Aorta (tissue), 5 donors: ENCODE measurements around the gene TMEM82. TPM values are rescaled to one million over a fixed set of nuclear protein-coding genes. Genes with fewer than 3 reads are reported as not detected.
A peak's percentile ranks its signal among the peaks of the same experiment; 100 is the strongest.

Experiments
- ATAC-seq: fragments of 200-7000 bp; cut with Tn5 transposase; one replicate; pipeline ENCODE4 v1.9.1; 2022; ENCODE audit warnings: moderate library complexity; ENCODE audit not compliant: low FRiP score
- DNase-seq, 2 donors: peaks; one replicate each; pipeline ENCODE4 v3.0.0-alpha.2; 2020
- H3K27ac ChIP-seq, 2 donors: one replicate each; pipeline ENCODE4 v1.5.1; 2013; ENCODE audit warnings: low read length in 2 of 2, mild to moderate bottlenecking in 2 of 2, moderate library complexity in 2 of 2, control low read depth in 1 of 2, inconsistent platforms in 1 of 2, low read depth in 1 of 2
- H3K27me3 ChIP-seq, 2 donors: one replicate each; pipeline ENCODE4 v1.6.1; 2013; ENCODE audit warnings: control low read depth in 1 of 2, low read length in 1 of 2, mild to moderate bottlenecking in 1 of 2, moderate library complexity in 1 of 2; ENCODE audit not compliant: insufficient read depth in 2 of 2, control insufficient read depth in 1 of 2
- H3K36me3 ChIP-seq, 2 donors: one replicate each; pipeline ENCODE4 v1.6.1; 2013; ENCODE audit warnings: control low read depth in 1 of 2, low read length in 1 of 2, mild to moderate bottlenecking in 1 of 2; ENCODE audit not compliant: insufficient read depth in 2 of 2, control insufficient read depth in 1 of 2
- H3K4me1 ChIP-seq, 2 donors: one replicate each; pipeline ENCODE4 v1.6.1; 2013; ENCODE audit warnings: low read length in 2 of 2, control low read depth in 1 of 2, mild to moderate bottlenecking in 1 of 2, moderate library complexity in 1 of 2; ENCODE audit not compliant: insufficient read depth in 2 of 2, control insufficient read depth in 1 of 2
- H3K4me3 ChIP-seq, 2 donors: one replicate each; pipeline ENCODE4 v1.5.1; 2013; ENCODE audit warnings: low read length in 2 of 2, control low read depth in 1 of 2, mild to moderate bottlenecking in 1 of 2
- H3K9me3 ChIP-seq: one replicate; pipeline ENCODE4 v1.6.1; 2013; ENCODE audit warnings: mild to moderate bottlenecking, low read length; ENCODE audit not compliant: control insufficient read depth
- WGBS, 2 donors: extraction: QIAGEN DNeasy Blood & Tissue Kit; methylation state at CpG; one replicate each; pipeline ENCODE4 v1.1.7; 2013; 5-methylcytosine and 5-hydroxymethylcytosine counted together
- intact Hi-C, 2 donors: fragments of 100-400 bp; cut with DNase I; formaldehyde crosslinking; loops; one replicate each; pipeline versions ENCODE4 v1.14.2 to v1.15.0; 2022
- polyA plus RNA-seq, 2 donors: library from polyadenylated mRNA; stranded (reverse); fragments of 200-250 nt; gene quantifications; one replicate each; pipeline ENCODE4 v1.2.3, GENCODE V29; 2013
- total RNA-seq, 2 donors: library from RNA; stranded (reverse); fragmentation: NEBNext Ultra II Directional; extraction: Animal tissue kit (Norgen Biotek cat#: 25700); gene quantifications; one replicate each; pipeline ENCODE4 v1.2.1, GENCODE V29; 2021
- donor health status: healthy with polysubstance abuse.
- donor health status: Bipolar disorder and iron deficiency.
- donor health status: DM: no; HTN: no; CAD: no.
- donor health status: DM: no; HTN: no; CAD: no.
- donor health status: DM: yes; HTN: yes; CAD: no.

The TMEM82 gene
- total and polyA plus RNA-seq, 4 donors: 5.8 TPM; not detected in 3

DNA sequence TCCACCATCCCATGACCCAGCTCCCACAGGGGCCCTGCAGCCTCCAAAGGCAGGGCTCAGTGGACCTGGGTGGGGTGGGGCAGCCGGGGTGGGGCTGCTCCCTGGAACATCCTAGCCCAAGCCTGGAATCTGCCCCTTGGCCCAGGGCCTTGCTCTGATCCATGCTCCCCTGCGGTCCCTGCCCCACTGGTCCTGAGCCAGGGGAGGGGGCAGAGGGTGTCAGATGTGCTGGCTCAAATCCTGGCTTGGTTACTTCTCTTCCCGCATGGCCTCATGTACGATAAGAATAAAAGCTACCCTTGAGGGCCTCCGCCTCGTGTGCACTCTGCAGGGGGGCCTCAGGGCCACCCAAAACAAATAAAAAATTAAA, 5.4 kb upstream of the TMEM82 start:
- H3K4me3 ChIP-seq: no peak overlapping the region
- DNase-seq (peak in 1 of 2 donors; percentile 43), ATAC-seq (no peak)
- intact Hi-C loops: no loop called here
- 19 to 29% methylated on average over 6 of the region's 6 CpGs for WGBS, 2 donors
- H3K36me3 ChIP-seq: no peaks in the 10 kb centered on the region
- H3K27me3 ChIP-seq: no peaks in the 10 kb centered on the region
- no peaks in the 10 kb centered on the region for H3K4me1 ChIP-seq
- peak overlapping the region in 1 of 2 donors; percentile 3 for H3K27ac ChIP-seq
- no peaks in the 10 kb centered on the region for H3K9me3 ChIP-seq

DNA sequence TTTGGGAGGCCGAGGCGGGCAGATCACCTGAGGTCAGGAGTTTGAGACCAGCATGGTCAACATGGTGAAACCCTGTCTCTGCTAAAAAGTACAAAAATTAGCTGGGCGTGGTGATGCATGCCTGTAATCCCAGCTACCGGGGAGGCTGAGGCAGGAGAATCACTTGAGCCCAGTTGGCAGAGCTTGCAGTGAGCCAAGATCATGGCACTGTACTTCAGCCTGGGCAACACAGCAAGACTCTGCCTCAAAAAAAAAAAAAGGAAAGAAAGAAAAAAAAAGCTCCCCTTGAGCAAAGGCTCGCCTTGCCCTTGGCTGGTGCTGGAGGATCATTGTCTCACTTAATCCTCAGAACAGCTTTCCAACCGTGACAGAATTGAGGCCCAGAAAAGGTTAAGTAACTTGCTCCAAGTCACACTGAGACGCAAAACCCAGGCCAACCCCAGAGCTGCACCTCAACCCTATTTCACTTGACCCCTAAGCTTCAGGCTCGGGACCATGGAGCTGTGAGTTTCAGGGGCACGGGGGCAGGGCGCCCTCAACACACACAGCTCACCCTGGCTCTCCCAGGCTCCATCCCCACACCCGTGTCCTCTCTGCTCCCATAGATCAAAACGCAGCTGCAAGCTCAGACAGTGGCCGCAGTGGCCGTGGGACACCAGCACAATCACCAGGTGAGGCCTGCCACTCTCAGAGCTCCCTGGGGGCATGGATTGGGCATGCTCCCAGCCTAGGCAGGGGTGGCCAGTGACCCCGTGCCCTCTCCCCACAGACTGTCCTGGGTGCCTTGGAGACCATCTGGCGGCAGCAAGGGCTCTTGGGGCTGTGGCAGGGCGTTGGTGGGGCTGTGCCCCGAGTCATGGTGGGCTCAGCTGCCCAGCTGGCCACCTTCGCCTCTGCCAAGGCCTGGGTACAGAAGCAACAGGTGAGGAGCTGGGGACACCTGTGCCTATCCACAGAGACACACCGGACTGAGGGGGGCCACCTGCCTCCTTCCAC, 4.7 kb upstream of the TMEM82 start:
- 69 to 70% methylated on average over 20 of the region's 20 CpGs for WGBS, 2 donors
- H3K27me3 ChIP-seq: no peaks in the 10 kb centered on the region
- no peaks in the 10 kb centered on the region for H3K36me3 ChIP-seq
- intact Hi-C loops: no loop called here
- H3K27ac ChIP-seq: no peak overlapping the region
- H3K4me3 ChIP-seq: no peak overlapping the region
- no peak for DNase-seq
- no peaks in the 10 kb centered on the region for H3K4me1 ChIP-seq
- no peak for ATAC-seq
- H3K9me3 ChIP-seq: no peaks in the 10 kb centered on the region

DNA sequence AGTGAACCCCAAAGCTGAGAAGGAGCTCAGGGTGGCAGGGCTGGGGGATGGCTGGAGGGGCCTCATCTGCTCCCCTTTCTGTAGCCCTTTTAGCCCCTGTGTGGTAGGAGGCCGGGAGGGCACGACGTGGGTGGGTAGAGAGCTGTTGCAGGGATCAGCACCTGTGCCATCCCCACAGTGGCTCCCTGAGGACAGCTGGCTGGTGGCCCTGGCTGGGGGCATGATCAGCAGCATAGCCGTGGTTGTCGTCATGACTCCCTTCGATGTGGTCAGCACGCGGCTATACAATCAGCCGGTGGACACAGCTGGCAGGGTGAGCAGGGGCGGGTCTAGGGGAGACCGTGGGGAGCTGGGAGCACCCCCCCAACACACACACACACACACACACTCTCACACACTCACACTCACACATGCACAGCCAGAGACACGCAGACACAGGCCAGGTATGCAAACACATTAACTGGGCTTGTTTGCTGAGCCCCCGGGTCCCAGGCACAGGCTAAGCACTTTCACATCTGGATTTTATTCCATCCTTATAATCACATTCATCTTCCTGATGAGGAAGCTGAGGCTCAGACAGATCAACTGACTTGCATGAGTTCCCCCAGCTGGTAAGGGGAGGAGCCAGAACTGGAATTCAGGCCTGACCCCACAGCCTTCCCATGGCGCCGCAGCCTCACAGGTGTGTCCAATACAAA, 3.7 kb upstream of the TMEM82 start:
- H3K4me1 ChIP-seq: no peaks in the 10 kb centered on the region
- H3K27ac ChIP-seq: no peak overlapping the region
- DNase-seq: no peak
- no peak for ATAC-seq
- H3K27me3 ChIP-seq: no peaks in the 10 kb centered on the region
- no peaks in the 10 kb centered on the region for H3K9me3 ChIP-seq
- 67 to 69% methylated on average over 15 of the region's 15 CpGs for WGBS, 2 donors
- intact Hi-C loops: no loop called here
- no peaks in the 10 kb centered on the region for H3K36me3 ChIP-seq
- H3K4me3 ChIP-seq: no peak overlapping the region

DNA sequence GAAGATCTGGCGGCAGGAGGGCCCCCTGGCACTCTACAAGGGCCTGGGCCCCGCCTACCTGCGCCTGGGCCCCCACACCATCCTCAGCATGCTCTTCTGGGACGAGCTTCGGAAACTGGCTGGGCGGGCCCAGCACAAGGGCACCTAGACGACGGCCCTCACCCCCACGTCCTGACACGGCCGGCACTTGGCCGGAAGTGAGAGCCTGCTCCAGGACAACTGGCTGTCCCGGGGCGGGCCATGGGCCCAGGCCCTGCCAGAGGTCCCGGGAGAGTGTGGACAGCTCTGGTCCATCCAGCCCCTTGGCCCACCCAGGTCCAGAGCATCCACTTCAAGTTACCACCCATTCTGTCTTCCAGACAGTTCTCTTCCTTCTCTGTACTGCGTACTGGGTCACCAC, 3.0 kb upstream of the TMEM82 start:
- no peaks in the 10 kb centered on the region for H3K27me3 ChIP-seq
- ATAC-seq (no peak), DNase-seq (no peak)
- intact Hi-C loops: no loop called here
- H3K27ac ChIP-seq: no peak overlapping the region
- H3K4me3 ChIP-seq: no peak overlapping the region
- H3K9me3 ChIP-seq: no peaks in the 10 kb centered on the region
- WGBS, 2 donors: 51 to 55% methylated on average over 16 of the region's 16 CpGs
- no peaks in the 10 kb centered on the region for H3K36me3 ChIP-seq
- no peaks in the 10 kb centered on the region for H3K4me1 ChIP-seq

DNA sequence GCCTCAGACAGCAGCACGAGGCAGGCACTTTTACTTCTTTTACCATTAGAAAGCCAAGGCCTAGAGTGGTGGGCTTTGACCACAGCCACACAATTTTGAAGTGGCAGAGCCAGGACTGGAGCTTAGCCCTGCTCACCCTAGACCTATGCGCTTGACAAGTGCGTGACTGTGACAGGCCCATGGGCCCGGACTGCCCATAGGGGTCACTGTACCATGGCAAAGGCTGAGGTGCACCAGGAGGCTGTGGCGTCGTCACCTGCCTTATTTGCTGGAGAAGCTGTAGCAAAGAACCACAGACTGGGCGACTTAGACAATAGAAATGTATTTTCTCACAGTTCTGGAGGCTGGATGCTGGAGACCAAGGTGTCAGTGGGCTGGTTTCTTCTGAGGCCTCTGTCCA, 2.6 kb upstream of the TMEM82 start:
- intact Hi-C loops: no loop called here
- DNase-seq (no peak), ATAC-seq (no peak)
- no peaks in the 10 kb centered on the region for H3K4me1 ChIP-seq
- H3K9me3 ChIP-seq: no peaks in the 10 kb centered on the region
- H3K27ac ChIP-seq: no peak overlapping the region
- H3K36me3 ChIP-seq: no peaks in the 10 kb centered on the region
- H3K27me3 ChIP-seq: no peaks in the 10 kb centered on the region
- 67 to 72% methylated on average over 7 of the region's 7 CpGs for WGBS, 2 donors
- H3K4me3 ChIP-seq: no peak overlapping the region

DNA sequence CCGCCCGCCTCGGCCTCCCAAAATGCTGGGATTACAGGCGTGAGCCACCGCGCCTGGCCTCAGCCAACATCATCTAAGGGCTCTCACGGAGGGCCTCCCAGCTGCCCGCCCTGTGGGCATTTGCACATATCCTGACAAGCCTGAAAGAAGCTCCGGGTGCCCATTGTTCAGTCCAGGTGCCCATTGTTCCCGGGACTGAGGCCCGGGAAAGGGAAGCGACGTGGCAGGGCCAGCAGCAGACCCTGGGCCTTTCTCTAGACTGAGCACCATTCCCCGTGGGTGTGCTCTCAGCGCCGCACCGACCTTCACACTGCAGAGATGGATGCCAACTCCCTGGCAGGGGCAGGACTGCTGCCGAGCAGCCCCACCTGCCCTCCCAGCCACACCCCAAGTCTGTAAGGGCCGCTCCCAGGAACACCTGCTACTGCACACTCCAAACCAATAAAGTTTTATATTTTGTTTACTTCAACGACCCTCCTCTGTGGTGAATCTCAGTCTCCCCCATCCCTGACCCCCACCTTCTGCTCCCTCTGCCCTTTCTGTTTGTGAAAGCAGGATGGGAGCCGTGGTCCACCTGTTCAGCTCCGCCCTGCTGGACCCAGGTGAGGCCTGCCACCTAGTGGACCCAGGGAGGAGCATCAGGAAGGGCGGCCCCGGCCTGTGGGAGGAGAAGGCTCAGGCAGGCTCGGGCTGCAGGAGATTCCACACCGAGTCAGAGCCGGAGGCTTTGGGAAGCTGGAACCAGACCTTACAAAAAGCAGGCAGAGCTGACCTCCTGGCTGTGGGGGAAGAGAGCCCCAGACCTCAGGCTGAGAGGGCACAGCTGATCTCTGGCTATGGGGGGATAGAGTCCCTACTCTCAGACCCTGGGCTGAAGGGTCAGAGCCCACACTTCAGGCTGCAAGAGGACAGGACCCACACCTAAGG, 1.1 kb upstream of the TMEM82 start:
- Histone ChIP-seq H3K36me3 (no peaks in the 10 kb centered on the region), H3K27ac (peak overlapping the region in 1 of 2 donors; percentile 9), H3K9me3 (no peaks in the 10 kb centered on the region), H3K4me1 (no peaks in the 10 kb centered on the region), H3K27me3 (no peaks in the 10 kb centered on the region), H3K4me3 (no peak overlapping the region)
- peak; percentile 72 for ATAC-seq
- intact Hi-C loops: no loop called here
- peak; percentile 83 to 92 for DNase-seq
- WGBS, 2 donors: 45 to 52% methylated on average over 27 of the region's 27 CpGs

DNA sequence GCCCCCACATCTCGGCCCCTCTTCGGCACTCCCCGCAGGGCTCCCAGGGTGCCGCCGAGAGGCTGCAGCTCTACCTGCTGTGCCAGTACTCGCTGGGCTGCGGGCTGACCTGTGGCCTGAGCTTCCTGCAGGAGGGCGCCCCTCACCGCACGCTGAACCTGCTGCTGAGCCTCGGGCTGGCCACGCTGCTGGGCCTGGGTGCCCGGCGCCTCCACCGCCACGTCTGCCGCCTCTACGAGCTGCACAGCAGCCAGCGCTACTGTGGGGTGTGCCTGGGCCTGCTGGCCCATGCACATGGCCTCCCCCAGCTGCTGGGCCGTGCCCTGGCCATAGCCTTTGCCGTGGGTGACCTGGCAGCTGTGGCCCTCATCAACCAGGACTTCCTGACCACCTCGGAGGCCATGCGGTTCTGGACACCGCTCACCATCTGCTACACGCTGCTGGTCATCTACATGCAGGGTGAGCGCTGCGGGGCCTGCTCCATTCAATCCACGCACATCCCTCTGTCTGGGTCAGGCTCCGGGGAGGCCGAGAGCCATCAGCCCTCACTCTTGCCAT, 1.9 kb downstream of the TMEM82 start:
- 77 to 82% methylated on average over 28 to 30 of the region's 30 CpGs for WGBS, 2 donors
- Histone ChIP-seq H3K27me3 (no peaks in the 10 kb centered on the region), H3K36me3 (no peaks in the 10 kb centered on the region), H3K4me3 (no peak overlapping the region), H3K4me1 (no peaks in the 10 kb centered on the region), H3K27ac (no peak overlapping the region), H3K9me3 (no peaks in the 10 kb centered on the region)
- DNase-seq: no peak
- intact Hi-C loops: no loop called here
- ATAC-seq: no peak

DNA sequence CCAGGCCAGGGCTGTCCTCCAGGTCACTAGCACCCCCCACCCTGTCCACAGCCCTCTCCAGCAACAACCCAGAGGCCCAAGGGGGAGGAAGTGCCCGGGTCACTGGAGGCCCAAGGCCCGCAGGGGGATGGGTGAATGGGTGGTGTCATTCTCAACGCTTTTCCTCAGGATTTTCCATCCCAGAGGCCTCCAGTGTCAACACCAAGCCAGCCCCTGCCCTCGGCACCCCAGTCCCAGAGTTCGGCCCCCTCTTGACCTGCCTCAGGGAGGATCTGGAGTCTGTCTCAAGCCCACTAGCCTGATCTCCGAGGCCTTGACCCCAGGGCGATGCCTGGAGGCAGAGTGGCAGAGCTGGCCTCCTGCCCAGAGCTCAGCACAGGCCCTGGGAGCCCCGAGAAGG, 5.1 kb downstream of the TMEM82 start:
- H3K4me3 ChIP-seq: no peak overlapping the region
- DNase-seq (peak in 1 of 2 donors; percentile 54), ATAC-seq (no peak)
- intact Hi-C loops: loop anchor here in 1 of 2 donors (5.0 kb wide), 1 partner anchor 40 kb away; no protein-coding TSS in a partner anchor
- H3K36me3 ChIP-seq: no peaks in the 10 kb centered on the region
- no peaks in the 10 kb centered on the region for H3K9me3 ChIP-seq
- peak overlapping the region; percentile 49 to 90 for H3K27ac ChIP-seq
- WGBS, 2 donors: 4 to 10% methylated on average over 8 of the region's 8 CpGs
- H3K27me3 ChIP-seq: no peaks in the 10 kb centered on the region
- H3K4me1 ChIP-seq: no peaks in the 10 kb centered on the region
